ENCODE measurements around the gene RSRC1. TPM values are rescaled to one million over a fixed set of nuclear protein-coding genes. Genes with fewer than 3 reads are reported as not detected.
"Not testable (repeated sequence)": the region's sequence is repeated elsewhere in the genome, so short reads cannot be mapped to it uniquely, and the experiment has no call there.

The RSRC1 gene
- total RNA-seq, 2 experiments from 2014 or later, result 44.9 to 61.6 TPM

DNA sequence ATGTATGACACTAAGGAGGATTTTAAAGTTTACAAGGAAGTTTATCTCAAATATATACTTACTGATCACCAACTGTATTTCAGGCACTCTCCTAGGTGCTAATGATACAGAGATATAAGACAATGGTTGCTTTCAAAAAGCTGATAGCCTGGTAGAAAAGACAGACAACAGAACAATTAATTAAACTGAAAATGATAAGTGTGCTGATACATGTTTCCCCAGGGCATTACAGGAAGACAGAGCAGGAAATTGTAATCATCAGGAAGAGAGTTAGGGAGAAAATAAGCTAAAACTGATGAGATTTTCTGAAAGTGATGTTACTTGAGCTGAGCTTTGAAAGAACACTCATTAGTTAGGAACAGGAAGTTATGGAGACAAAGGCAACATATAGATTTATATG, 229.7 kb downstream of the RSRC1 start:
- no peaks in the 10 kb centered on the region for H3K27me3 Mint-ChIP-seq
- H3K36me3 Mint-ChIP-seq (ENCODE audit: low read depth), result peaks cover 33% of the 10 kb centered on the region
- DNase-seq (no peak), ATAC-seq (no peak)
- H3K27ac Mint-ChIP-seq, result no peak overlapping the region
- no peaks in the 10 kb centered on the region for H3K4me1 Mint-ChIP-seq
- H3K4me3 Mint-ChIP-seq, result no peak overlapping the region
- CTCF ChIA-PET, result interaction anchor here (1.6 kb wide), 1 partner anchor 28 kb away, joined by 3 read pairs; no protein-coding TSS in a partner anchor
- POLR2A ChIA-PET, result no interaction called here
- H3K9me3 Mint-ChIP-seq (ENCODE audit: low read depth), result peaks cover 14% of the 10 kb centered on the region
- intact Hi-C loops (cut with DNase I, micrococcal nuclease), result no loop called here

DNA sequence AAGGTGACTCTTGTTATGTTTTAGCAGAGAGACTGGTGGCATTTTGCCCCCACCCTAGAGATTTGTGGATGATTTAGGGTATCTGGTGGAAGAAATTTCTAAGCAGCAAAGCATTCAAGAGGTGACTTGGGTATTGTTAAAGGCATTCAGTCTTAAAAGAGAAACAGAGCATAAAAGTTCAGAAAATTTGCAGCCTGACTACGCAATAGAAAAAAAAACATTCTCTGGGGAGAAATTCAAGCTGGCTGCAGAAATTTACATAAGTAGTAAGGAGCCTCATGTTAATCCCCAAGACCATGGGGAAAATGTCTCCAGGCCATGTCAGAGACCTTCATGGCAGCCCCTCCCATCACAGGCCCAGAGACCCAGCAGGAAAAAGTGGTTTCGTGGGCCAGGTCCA, 231.1 kb downstream of the RSRC1 start:
- H3K27ac Mint-ChIP-seq; POLR2A ChIA-PET; H3K27me3 Mint-ChIP-seq; DNase-seq; H3K4me1 Mint-ChIP-seq; ATAC-seq; H3K4me3 Mint-ChIP-seq; intact Hi-C loops (cut with DNase I, micrococcal nuclease): not testable (repeated sequence)
- Mint-ChIP-seq H3K36me3 (ENCODE audit: low read depth) (peaks cover 25% of the 10 kb centered on the region), H3K9me3 (ENCODE audit: low read depth) (peaks cover 14% of the 10 kb centered on the region)
- CTCF ChIA-PET, result interaction anchor here (0.9 kb wide), 1 partner anchor 229 kb away, joined by 3 read pairs; no protein-coding TSS in a partner anchor

DNA sequence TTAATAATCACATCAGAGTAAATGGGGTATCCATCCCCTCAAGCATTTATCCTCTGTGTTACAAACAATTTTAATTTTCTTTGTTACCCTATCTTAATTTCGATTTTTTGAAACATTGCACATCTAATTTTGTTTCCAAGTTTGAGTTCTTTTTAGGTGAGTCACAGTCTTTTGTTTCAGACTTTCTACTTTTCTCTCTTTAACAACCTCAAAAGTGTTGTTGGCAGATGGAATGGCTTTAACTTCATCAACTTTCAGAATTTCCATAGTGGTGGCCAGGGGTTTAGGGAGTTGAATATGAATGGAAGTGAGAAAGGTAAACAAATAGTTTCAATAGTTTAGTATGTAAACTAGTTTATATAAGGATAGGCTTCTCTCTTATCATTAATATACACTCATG, 238.1 kb downstream of the RSRC1 start:
- ATAC-seq (no peak), DNase-seq (no peak)
- H3K36me3 Mint-ChIP-seq (ENCODE audit: low read depth), result peaks cover 7% of the 10 kb centered on the region
- intact Hi-C loops (cut with DNase I, micrococcal nuclease), result no loop called here
- POLR2A ChIA-PET, result no interaction called here
- no peaks in the 10 kb centered on the region for H3K27me3 Mint-ChIP-seq
- H3K4me3 Mint-ChIP-seq, result no peak overlapping the region
- H3K9me3 Mint-ChIP-seq (ENCODE audit: low read depth), result peaks cover 12% of the 10 kb centered on the region
- no peaks in the 10 kb centered on the region for H3K4me1 Mint-ChIP-seq
- CTCF ChIA-PET, result no interaction called here
- H3K27ac Mint-ChIP-seq, result no peak overlapping the region

DNA sequence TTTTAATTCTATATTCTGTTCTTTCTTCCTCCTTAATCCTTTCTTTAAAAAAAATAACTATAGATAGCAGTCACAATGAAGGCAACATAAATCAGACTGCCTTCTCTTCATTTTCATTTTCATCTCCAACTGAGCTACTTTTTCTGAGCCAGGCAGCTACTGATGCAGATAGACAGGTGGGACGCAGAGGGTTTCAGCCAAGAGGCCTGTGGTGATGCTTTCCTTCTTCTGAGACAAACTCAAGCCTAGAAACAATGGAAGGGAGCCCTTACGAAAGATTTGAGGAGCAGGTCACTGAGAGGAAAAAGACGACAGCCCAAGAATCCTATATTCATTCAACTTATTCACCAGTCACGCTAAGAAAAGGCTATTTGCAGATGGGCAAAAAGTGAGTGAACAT, 241.1 kb downstream of the RSRC1 start:
- CTCF ChIA-PET, result no interaction called here
- Mint-ChIP-seq H3K27me3 (no peaks in the 10 kb centered on the region), H3K4me3 (no peak overlapping the region), H3K36me3 (ENCODE audit: low read depth) (peaks cover 5% of the 10 kb centered on the region), H3K4me1 (no peaks in the 10 kb centered on the region), H3K9me3 (ENCODE audit: low read depth) (peaks cover 6% of the 10 kb centered on the region), H3K27ac (no peak overlapping the region)
- intact Hi-C loops (cut with DNase I, micrococcal nuclease), result no loop called here
- POLR2A ChIA-PET, result no interaction called here
- DNase-seq (no peak), ATAC-seq (no peak)

DNA sequence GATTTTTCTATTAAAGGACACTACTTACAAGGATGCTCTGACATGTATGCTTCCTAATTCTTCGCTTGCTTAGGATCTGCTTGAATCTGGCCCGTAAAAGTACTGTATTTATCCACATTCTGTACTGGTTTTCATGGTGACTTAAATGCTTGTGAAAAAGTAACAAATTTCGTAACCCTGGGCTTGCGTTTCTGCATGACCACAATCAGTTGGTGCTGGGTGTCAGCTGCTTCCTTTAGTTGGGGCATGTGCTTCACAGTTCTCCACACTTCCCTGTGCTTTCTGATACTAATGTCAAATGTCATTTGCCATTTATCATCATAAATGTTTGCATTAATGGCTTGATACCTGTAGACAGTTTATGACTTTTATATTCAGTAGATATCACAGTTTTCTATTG, 242.7 kb downstream of the RSRC1 start:
- ChIA-PET CTCF (no interaction called here), POLR2A (no interaction called here)
- intact Hi-C loops (cut with DNase I, micrococcal nuclease), result no loop called here

DNA sequence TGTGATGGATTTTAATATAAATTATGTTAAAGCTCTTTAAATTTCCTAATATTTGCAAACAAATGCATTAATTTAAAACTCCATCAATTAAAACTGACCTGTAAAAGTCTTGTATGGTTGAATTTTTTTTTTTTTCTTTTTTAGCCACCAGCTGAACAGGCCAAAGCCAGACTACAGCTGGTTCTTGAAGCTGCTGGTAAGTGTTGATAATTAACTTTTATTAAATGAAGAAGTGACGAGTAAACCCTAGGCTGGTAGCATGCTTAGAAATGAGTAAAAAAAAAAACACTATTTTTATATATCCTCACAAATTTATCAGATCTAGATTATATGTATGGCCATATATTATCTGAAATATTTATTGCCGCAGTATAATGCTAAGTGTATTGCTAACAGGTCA, 244.8 kb downstream of the RSRC1 start:
- H3K9me3 Mint-ChIP-seq (ENCODE audit: low read depth), result peaks cover 3% of the 10 kb centered on the region
- H3K4me1 Mint-ChIP-seq, result no peaks in the 10 kb centered on the region
- ChIA-PET POLR2A (no interaction called here), CTCF (interaction anchor here (0.6 to 0.7 kb wide), 3 partner anchors 10 to 685 kb away, joined by 3 read pairs; no protein-coding TSS in a partner anchor)
- peaks cover 13% of the 10 kb centered on the region for H3K36me3 Mint-ChIP-seq (ENCODE audit: low read depth)
- intact Hi-C loops (cut with DNase I, micrococcal nuclease), result no loop called here
- DNase-seq, result no peak
- ATAC-seq, result no peak
- no peak overlapping the region for H3K27ac Mint-ChIP-seq
- H3K27me3 Mint-ChIP-seq, result no peaks in the 10 kb centered on the region
- no peak overlapping the region for H3K4me3 Mint-ChIP-seq

More for the DNA sequence above, 242.7 kb downstream of the RSRC1 start:
- H3K27ac Mint-ChIP-seq, result no peak overlapping the region
- no peak for DNase-seq
- peaks cover 4% of the 10 kb centered on the region for H3K9me3 Mint-ChIP-seq (ENCODE audit: low read depth)
- H3K27me3 Mint-ChIP-seq, result no peaks in the 10 kb centered on the region
- H3K36me3 Mint-ChIP-seq (ENCODE audit: low read depth), result peaks cover 7% of the 10 kb centered on the region
- no peak overlapping the region for H3K4me3 Mint-ChIP-seq
- no peak for ATAC-seq
- no peaks in the 10 kb centered on the region for H3K4me1 Mint-ChIP-seq

DNA sequence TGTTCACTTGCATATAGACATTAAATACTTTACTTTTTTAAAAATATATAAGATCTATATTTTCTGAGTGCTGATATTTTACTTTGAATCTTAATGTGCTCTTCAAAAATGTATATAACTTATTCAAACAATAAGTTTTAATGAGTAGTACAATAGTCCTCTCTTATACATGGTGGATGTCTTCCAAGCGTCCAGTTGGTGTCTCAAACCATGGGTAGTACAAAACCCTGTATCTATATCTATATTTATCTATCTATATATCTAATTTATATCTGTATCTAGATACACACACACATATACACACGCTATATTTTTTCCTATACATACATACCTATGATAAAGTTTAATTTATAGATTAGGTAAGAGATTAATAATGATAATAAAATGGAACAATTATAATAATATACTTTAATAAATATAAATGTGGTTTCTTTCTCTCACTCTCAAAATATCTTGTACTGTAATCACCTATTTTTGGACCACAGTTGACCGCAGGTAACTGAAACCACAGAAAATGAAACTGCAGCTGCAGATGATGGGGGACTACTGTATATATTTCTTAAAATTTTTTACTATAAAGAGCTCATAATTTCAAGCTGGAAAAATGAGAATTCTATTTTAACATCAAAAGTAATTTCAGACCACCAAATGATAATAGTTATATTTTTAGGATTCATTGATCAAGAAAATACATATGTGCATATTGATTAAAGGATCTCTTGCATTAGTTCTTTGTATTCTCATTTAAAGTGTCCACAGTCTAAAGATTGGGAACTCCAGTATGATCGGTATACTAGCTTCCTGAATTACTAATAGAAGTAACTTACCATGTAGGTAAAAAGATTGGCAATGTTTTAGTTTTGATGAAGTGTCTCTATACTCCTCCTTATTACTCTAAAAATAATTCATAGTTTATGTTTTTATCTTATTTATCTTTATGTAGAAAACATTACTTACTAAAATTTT, 246.0 kb downstream of the RSRC1 start:
- H3K4me3 Mint-ChIP-seq, result no peak overlapping the region
- ATAC-seq, result no peak
- no peaks in the 10 kb centered on the region for H3K4me1 Mint-ChIP-seq
- intact Hi-C loops (cut with DNase I, micrococcal nuclease), result no loop called here
- H3K9me3 Mint-ChIP-seq (ENCODE audit: low read depth), result peaks cover 3% of the 10 kb centered on the region
- ChIA-PET CTCF (interaction anchor here (1.7 kb wide), 1 partner anchor 11 kb away, joined by 5 read pairs; no protein-coding TSS in a partner anchor), POLR2A (no interaction called here)
- peaks cover 13% of the 10 kb centered on the region for H3K36me3 Mint-ChIP-seq (ENCODE audit: low read depth)
- DNase-seq, result no peak
- no peak overlapping the region for H3K27ac Mint-ChIP-seq
- H3K27me3 Mint-ChIP-seq, result no peaks in the 10 kb centered on the region

DNA sequence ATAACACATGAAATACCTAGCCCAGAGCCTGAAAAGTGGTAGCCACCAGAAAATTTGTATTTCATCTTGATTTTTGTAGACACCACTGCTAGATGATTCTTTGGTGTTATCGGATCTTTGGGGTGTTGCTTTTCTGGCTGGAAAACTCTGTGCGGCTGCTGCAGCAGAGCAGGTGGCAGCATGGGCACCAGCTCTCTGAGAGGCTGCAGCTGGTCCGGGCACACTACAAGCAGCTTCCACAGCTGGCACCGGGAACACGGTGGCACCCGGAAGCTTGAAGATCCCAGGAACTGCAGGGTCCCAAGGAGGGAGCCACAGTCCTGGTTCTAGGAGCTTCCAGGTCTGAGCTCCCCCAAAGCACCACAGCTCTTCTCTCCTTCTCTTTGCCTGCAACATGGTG, 249.4 kb downstream of the RSRC1 start:
- Mint-ChIP-seq H3K9me3 (ENCODE audit: low read depth) (peaks cover 12% of the 10 kb centered on the region), H3K27ac (no peak overlapping the region), H3K36me3 (ENCODE audit: low read depth) (peaks cover 19% of the 10 kb centered on the region), H3K4me3 (no peak overlapping the region), H3K4me1 (no peaks in the 10 kb centered on the region), H3K27me3 (no peaks in the 10 kb centered on the region)
- ChIA-PET CTCF (no interaction called here), POLR2A (no interaction called here)
- no peak for DNase-seq
- intact Hi-C loops (cut with DNase I, micrococcal nuclease), result no loop called here
- ATAC-seq, result no peak

DNA sequence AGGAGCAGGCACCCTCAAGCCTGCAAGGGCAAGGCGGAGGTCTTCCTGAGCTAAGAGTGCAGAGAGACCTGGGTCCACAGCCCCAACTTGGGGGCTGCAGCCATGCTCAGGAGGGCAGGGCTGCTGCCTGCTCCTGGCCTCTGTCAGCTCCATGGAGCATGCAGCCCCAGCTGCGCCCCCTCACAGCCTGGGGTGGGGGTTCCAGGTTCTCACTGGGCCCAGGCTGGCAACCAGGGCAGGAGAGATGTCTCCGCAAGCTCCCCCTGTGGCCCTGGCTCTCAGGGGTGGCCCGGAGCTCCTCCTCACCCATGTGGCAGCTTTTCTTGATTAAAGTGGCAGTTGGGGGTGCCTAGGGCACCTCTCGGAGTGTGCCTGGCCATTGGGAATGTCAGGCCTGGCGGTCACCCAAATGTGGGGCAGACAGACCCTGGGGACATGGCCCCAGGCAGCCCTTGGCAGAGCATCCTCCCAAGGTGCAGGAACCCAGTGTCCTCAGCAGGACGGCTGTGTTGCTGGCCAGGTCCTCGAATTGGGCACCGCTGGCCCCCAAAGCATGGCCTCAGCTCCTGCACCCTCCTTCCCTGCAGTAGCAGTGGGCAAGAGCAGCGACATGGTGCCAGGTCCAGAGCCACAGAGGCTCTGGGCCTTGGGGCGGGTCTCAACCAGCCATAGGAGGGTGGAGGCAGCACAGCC, 251.0 kb downstream of the RSRC1 start:
- no peak overlapping the region for H3K4me3 Mint-ChIP-seq
- no peak overlapping the region for H3K27ac Mint-ChIP-seq
- no peaks in the 10 kb centered on the region for H3K4me1 Mint-ChIP-seq
- DNase-seq, result no peak
- peaks cover 14% of the 10 kb centered on the region for H3K9me3 Mint-ChIP-seq (ENCODE audit: low read depth)
- ChIA-PET POLR2A (no interaction called here), CTCF (no interaction called here)
- no peaks in the 10 kb centered on the region for H3K27me3 Mint-ChIP-seq
- no peak for ATAC-seq
- H3K36me3 Mint-ChIP-seq (ENCODE audit: low read depth), result peaks cover 19% of the 10 kb centered on the region
- intact Hi-C loops (cut with DNase I, micrococcal nuclease), result no loop called here

DNA sequence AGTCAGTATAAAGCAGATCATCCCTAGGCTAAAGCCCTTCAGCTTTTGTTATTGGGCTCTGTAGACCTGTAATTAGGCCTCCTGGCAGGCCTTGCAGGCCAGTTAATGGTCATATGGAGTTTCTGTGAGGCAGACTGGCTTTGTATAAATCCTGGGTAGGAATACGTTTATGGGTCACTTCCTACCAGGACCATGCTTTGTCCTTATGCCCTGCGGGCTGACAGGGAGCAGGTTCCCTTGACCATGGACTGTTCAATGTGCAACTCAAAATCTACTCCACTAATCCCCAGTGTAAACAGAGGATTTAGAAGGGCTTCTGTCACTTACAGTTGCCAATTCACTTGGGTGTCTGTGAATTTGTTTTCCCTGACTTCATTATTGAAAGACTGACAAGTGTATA, 258.4 kb downstream of the RSRC1 start:
- intact Hi-C loops (cut with DNase I, micrococcal nuclease), result no loop called here
- ChIA-PET POLR2A (no interaction called here), CTCF (interaction anchor here (1.5 kb wide), 1 partner anchor 30 kb away, joined by 3 read pairs; no protein-coding TSS in a partner anchor)
- DNase-seq, result no peak
- ATAC-seq, result no peak
- Mint-ChIP-seq H3K9me3 (ENCODE audit: low read depth) (peaks cover 14% of the 10 kb centered on the region), H3K36me3 (ENCODE audit: low read depth) (peaks cover 4% of the 10 kb centered on the region), H3K27me3 (no peaks in the 10 kb centered on the region), H3K27ac (no peak overlapping the region), H3K4me3 (no peak overlapping the region), H3K4me1 (no peaks in the 10 kb centered on the region)

DNA sequence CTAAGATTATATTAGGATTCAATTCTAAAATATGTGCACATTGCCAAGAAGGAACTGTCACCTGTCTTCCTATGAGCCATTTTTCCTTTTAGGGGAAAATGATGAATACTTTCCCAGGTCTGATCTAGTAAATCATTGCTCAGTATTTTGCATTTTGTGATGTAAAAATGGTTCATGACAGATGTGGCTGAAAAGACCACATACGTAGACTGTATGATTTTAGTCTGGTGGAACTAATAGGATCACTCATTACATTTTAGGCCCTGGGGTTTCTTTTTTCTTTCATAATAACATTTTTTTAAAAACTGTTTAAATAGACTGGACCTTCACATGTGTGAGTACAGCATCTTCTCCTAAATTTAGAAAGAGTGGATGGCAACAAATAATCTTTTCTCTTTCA, 259.4 kb downstream of the RSRC1 start:
- Mint-ChIP-seq H3K4me3 (no peak overlapping the region), H3K27me3 (no peaks in the 10 kb centered on the region), H3K4me1 (no peaks in the 10 kb centered on the region), H3K27ac (no peak overlapping the region), H3K36me3 (ENCODE audit: low read depth) (peaks cover 4% of the 10 kb centered on the region), H3K9me3 (ENCODE audit: low read depth) (peaks cover 11% of the 10 kb centered on the region)
- ChIA-PET POLR2A (no interaction called here), CTCF (no interaction called here)
- DNase-seq (no peak), ATAC-seq (no peak)
- intact Hi-C loops (cut with DNase I, micrococcal nuclease), result no loop called here

DNA sequence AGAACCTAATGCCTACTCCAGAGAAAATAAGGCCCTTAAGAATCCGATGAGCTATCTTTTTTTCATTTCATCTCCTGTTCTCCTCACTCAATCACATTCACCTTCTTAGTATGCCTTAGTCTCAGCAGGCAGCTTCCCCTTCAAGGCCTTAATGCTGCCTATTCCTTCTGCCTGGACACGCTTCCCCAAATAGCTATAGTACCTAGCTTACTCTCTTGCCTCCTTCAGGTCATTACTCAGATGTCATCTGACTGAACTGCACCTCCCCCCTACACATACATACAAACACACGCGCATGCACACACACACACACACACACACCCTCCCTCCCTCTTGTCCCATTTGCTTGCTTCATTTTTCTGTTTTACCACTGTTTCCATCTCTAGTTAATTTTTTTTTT, 269.6 kb downstream of the RSRC1 start:
- CTCF ChIA-PET, result no interaction called here
- H3K9me3 Mint-ChIP-seq (ENCODE audit: low read depth), result no peaks in the 10 kb centered on the region
- no peaks in the 10 kb centered on the region for H3K27me3 Mint-ChIP-seq
- DNase-seq, result no peak
- no peak for ATAC-seq
- H3K27ac Mint-ChIP-seq, result no peak overlapping the region
- POLR2A ChIA-PET, result no interaction called here
- no peaks in the 10 kb centered on the region for H3K4me1 Mint-ChIP-seq
- intact Hi-C loops (cut with DNase I, micrococcal nuclease), result no loop called here
- no peak overlapping the region for H3K4me3 Mint-ChIP-seq
- H3K36me3 Mint-ChIP-seq (ENCODE audit: low read depth), result peaks cover 6% of the 10 kb centered on the region

Measured in activated CD4-positive, alpha-beta T cell treated with anti-CD3 and anti-CD28 coated beads for 36 hours (primary cell).